Panc1 (cell line): ENCODE measurements around the gene ZACN.

Experiments
- CTCF ChIP-seq: fragments of 450-650 bp; IDR thresholded peaks from 2 replicates; pipeline ENCODE4 v1.5.1; 2017; ENCODE audit warnings: mild to moderate bottlenecking
- POLR2AphosphoS5 ChIP-seq: IDR thresholded peaks from 2 replicates; pipeline ENCODE4 v1.6.1; 2012; ENCODE audit warnings: mild to moderate bottlenecking, low read depth, low read length, moderate library complexity
- SIN3A ChIP-seq: IDR thresholded peaks from 2 replicates; pipeline ENCODE4 v1.6.1; 2012; ENCODE audit warnings: low read depth, mild to moderate bottlenecking, low read length, moderate library complexity, borderline replicate concordance; ENCODE audit not compliant: insufficient read depth

DNA sequence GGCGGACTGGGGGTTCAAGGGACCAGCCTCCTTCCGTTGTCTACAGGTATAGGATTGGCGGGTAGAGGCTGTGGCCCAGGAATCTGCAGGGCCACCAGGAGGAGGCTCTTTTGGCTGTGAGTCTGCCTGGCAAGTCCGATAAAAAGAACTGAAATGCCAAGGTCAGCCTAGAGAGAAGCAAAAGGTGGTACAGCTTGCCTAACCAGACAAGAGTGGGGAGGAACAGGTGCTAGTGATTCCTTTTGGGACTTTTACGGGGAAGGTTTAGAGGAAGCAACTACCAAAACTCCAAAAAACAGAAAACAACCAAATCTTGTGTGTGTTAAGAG, 46.2 kb upstream of the ZACN start:
- TF ChIP-seq CTCF: no peak
- no peak for TF ChIP-seq POLR2AphosphoS5
- no peak for TF ChIP-seq SIN3A
